ENCODE measurements around the gene AXIN2.

GRCh38 chr17:65587534-65588180 lies 26.2 kb upstream of the AXIN2 start:
- TF ChIP-seq CTCF (IDR thresholded peaks at IDR 0.05) (no peak), POLR2A (IDR thresholded peaks at IDR 0.05) (no peak)
